GM20000 (cell line): ENCODE measurements around the gene ZFP28.

Experiments
- DNase-seq: peaks from one replicate; pipeline ENCODE4 v3.0.0; 2012; ENCODE audit warnings: low spot score
- TF ChIP-seq, protein P1 (sequence below): IDR thresholded peaks from 2 replicates; pipeline ENCODE4 v1.5.1; 2012; ENCODE audit warnings: mild to moderate bottlenecking, control low read depth; ENCODE audit errors: extremely low read depth, missing control alignments

Gene ZFP28

DNA sequence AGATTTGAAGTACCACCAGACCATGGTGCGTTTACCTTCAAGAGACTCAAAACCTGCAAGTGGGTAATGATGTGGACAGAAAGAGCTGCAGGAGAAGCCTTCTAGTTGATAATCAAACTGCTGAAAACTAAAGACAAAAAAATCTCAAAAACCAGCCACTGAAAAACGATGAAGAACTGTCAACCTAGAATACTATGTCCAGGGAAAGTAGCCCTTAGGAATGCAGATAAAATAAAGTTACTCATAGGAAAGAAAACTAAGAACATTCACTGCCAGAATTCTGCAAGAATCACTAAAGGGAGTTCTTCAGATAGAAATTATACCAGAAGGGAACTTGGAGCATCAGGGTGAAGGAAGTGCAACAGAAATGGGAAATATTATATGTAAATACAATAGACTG lies 33.8 kb downstream of the ZFP28 start:
- no peak for DNase-seq
- TF ChIP-seq, protein P1, sequence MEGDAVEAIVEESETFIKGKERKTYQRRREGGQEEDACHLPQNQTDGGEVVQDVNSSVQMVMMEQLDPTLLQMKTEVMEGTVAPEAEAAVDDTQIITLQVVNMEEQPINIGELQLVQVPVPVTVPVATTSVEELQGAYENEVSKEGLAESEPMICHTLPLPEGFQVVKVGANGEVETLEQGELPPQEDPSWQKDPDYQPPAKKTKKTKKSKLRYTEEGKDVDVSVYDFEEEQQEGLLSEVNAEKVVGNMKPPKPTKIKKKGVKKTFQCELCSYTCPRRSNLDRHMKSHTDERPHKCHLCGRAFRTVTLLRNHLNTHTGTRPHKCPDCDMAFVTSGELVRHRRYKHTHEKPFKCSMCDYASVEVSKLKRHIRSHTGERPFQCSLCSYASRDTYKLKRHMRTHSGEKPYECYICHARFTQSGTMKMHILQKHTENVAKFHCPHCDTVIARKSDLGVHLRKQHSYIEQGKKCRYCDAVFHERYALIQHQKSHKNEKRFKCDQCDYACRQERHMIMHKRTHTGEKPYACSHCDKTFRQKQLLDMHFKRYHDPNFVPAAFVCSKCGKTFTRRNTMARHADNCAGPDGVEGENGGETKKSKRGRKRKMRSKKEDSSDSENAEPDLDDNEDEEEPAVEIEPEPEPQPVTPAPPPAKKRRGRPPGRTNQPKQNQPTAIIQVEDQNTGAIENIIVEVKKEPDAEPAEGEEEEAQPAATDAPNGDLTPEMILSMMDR = no peak

DNA sequence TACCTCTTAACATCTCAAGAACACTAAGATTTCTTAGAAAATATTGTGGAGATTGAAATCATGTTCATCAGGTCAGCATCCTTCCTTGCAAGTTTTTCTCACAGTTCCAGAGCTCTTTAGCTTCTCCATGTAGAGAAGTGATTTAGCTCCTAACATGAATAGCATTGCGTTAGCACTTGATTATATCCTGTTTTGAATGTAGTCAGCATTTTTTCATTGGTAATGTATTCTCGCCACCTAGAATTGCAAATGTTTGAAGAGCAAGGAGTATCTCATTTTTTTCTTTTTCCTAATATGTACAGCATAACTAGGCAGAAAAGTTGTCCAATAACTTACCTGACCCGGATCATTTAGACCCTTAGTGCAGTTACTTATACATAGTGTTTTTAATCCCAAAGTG lies 35.2 kb downstream of the ZFP28 start:
- DNase-seq = no peak
- TF ChIP-seq, protein P1 = no peak

DNA sequence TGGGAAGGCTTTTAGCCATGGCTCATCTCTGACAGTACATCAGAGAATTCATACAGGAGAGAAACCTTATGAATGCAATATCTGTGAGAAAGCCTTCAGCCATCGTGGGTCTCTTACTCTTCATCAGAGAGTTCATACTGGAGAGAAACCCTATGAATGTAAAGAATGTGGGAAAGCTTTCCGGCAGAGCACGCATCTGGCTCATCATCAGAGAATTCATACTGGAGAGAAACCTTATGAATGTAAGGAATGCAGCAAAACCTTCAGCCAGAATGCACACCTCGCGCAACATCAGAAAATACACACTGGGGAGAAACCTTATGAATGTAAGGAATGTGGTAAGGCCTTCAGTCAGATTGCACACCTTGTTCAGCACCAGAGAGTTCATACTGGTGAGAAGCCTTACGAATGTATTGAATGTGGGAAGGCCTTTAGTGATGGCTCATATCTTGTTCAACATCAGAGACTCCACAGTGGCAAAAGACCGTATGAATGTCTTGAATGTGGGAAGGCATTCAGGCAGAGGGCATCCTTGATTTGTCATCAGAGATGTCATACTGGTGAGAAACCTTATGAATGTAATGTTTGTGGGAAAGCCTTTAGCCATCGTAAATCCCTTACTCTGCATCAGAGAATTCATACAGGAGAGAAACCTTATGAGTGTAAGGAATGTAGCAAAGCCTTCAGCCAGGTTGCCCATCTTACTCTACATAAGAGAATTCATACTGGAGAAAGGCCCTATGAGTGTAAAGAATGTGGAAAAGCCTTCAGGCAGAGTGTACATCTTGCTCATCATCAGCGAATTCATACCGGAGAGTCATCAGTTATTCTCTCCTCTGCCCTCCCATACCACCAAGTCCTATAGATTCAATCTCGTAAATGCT lies 39.2 kb downstream of the ZFP28 start:
- TF ChIP-seq, protein P1 = no peak
- no peak for DNase-seq

DNA sequence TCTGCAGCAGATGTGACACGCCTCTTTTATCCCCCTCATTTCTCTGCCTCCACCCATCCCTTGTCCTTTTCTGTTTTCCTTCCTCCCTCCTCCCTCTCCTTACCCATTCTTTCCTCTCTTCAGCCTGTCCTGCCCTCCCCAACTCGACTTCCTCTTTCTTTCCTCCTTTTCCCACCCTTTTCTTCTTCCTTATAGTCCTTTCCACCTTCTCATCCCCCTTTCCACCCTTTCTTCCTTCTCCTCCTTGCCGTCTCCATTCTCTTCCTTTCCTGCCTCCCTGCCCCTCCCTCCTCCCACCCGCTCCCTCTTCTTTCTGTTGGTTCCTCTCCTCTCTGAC lies 55.7 kb downstream of the ZFP28 start:
- TF ChIP-seq, protein P1 = no peak
- no peak for DNase-seq

DNA sequence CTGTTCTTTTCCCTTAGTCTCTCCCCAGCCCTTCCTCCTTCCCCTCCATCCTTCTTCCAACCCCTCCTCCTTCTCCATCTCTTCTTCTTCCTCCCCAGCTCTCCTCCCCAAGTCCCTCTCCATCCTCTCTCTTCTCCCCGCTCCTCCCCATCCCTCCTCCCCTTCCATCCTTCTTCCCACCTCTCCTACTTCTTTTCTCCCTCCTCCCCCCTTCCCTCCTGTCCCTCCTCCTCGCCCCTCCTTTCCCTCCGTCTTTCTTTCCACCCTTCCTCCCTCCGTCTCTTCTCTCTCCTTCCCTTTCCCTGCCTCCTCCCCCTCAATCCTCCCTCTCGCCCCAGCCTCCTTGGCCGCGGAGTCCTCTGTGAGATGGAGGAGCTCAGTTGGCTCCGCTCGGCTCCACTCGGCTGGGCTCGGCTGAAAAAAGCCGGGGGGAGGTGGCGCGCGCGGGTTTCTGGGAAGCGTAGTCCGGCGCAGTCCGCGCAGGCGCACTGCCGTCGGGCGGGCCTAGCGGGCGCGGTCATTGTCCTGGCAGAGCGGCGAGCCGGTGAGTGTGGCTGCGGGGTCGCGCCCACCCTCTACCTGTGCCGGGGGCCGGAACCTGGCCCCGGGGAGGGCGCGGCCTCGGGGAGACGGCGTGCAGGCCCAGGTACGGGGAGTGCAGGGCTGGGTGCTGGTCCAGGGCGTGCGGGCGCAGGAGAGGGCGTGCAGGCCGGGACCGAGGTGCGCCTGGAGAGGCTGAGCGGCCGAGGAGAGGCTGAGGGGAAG lies 56.2 kb downstream of the ZFP28 start, which contains the start of gene ZNF71:
Gene ZNF71, plus strand, starts transcription at position 520 of the 765 bp plus-strand sequence. CDS start 6,257 bp downstream, outside the sequence.
- peak; percentile 97 for DNase-seq
- TF ChIP-seq, protein P1 = no peak

DNA sequence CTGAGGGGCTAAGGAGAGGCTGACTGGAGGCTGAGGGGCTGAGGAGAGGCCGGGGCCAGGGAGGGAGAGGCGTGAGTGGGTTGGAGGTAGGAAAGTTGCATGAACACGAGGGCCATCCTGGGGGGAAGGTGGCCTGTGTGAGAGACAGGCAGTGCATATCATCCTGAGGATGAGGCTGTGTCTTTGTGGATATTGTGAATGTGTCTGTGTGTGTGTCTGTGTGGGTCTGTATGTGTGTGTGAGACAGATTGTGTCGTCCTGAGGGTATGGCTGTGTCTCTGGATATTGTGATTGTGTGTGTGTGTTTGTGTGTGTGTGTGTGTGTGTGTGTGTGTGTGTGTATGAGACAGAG lies 56.8 kb downstream of the ZFP28 start:
- no peak for DNase-seq
- TF ChIP-seq, protein P1 = no peak

DNA sequence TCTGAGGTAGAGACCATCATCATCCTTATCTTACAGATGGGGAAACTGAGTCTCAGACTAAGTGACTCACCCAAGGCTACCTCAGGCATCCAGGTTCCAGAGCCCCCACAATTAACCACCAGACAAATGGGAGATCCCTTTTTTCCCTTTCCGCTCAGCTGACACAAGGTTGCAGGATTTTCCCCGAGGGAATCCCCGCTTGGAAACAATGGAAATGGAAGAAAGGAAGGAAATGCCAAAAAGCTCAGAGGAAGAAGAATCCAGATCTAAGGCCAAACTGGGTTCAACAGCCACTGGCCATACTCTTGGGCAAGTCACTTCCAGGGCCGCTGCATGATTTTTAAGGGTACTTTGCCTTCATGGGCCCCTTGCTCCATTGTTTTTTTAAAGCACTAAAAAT lies 57.9 kb downstream of the ZFP28 start:
- TF ChIP-seq, protein P1 = no peak
- no peak for DNase-seq
